ENCODE measurements around the gene PER1. TPM values are rescaled to one million over a fixed set of nuclear protein-coding genes. Genes with fewer than 3 reads are reported as not detected.
A peak's percentile ranks its signal among the peaks of the same experiment; 100 is the strongest.

The PER1 gene
- total RNA-seq, 2 experiments from 2014 or later = 53.5 to 56.6 TPM

GRCh38 chr17:8141741-8142140 is 10.5 kb downstream of the PER1 start:
- no peak overlapping the region for H3K4me3 Mint-ChIP-seq
- CTCF ChIA-PET = interaction anchor here (4.5 kb wide), 1 partner anchor 15 kb away, joined by 24 read pairs; no protein-coding TSS in a partner anchor
- peaks cover 42% of the 10 kb centered on the region for H3K36me3 Mint-ChIP-seq (ENCODE audit: low read depth)
- H3K27me3 Mint-ChIP-seq = peaks cover 1% of the 10 kb centered on the region
- no peaks in the 10 kb centered on the region for H3K9me3 Mint-ChIP-seq
- no peak for DNase-seq
- POLR2A ChIA-PET = interaction anchor here (0.6 to 9.7 kb wide), 5 partner anchors 8 to 35 kb away, joined by 3 to 100 read pairs (median 37); partner anchors contain the start of gene TMEM107
- H3K4me1 Mint-ChIP-seq = peaks cover 1% of the 10 kb centered on the region
- no peak overlapping the region for H3K27ac Mint-ChIP-seq

GRCh38 chr17:8141045-8141444 is 11.2 kb downstream of the PER1 start:
- H3K9me3 Mint-ChIP-seq = no peaks in the 10 kb centered on the region
- H3K4me1 Mint-ChIP-seq = peaks cover 3% of the 10 kb centered on the region
- ChIA-PET POLR2A (interaction anchor here (0.7 to 9.7 kb wide), 12 partner anchors 8 to 657 kb away, joined by 3 to 100 read pairs (median 4); partner anchors contain the start of genes CTC1, PER1, POLR2A and TMEM107), CTCF (interaction anchor here (0.7 to 5.6 kb wide), 5 partner anchors 15 to 80 kb away, joined by 3 to 66 read pairs (median 4); partner anchors contain the start of gene ALOXE3)
- H3K36me3 Mint-ChIP-seq (ENCODE audit: low read depth) = peaks cover 35% of the 10 kb centered on the region
- peaks cover 3% of the 10 kb centered on the region for H3K27me3 Mint-ChIP-seq
- H3K4me3 Mint-ChIP-seq = no peak overlapping the region
- no peak overlapping the region for H3K27ac Mint-ChIP-seq
- no peak for DNase-seq

GRCh38 chr17:8140065-8141029 is 11.9 kb downstream of the PER1 start:
- DNase-seq = no peak
- H3K36me3 Mint-ChIP-seq (ENCODE audit: low read depth) = peaks cover 30% of the 10 kb centered on the region
- CTCF ChIA-PET = interaction anchor here (0.7 to 5.6 kb wide), 7 partner anchors 10 to 79 kb away, joined by 3 to 66 read pairs (median 22); partner anchors contain the start of gene ALOXE3
- peaks cover 3% of the 10 kb centered on the region for H3K4me1 Mint-ChIP-seq
- peaks cover 3% of the 10 kb centered on the region for H3K27me3 Mint-ChIP-seq
- POLR2A ChIA-PET = interaction anchor here (0.7 to 9.7 kb wide), 16 partner anchors 9 to 656 kb away, joined by 3 to 100 read pairs (median 4); partner anchors contain the start of genes AURKB, CTC1, PER1 and POLR2A
- no peaks in the 10 kb centered on the region for H3K9me3 Mint-ChIP-seq
- no peak overlapping the region for H3K4me3 Mint-ChIP-seq
- H3K27ac Mint-ChIP-seq = no peak overlapping the region

GRCh38 chr17:8138672-8139371 is 13.4 kb downstream of the PER1 start:
- H3K4me3 Mint-ChIP-seq = no peak overlapping the region
- no peaks in the 10 kb centered on the region for H3K9me3 Mint-ChIP-seq
- peaks cover 22% of the 10 kb centered on the region for H3K36me3 Mint-ChIP-seq (ENCODE audit: low read depth)
- H3K4me1 Mint-ChIP-seq = peaks cover 3% of the 10 kb centered on the region
- POLR2A ChIA-PET = interaction anchor here (1.0 to 9.7 kb wide), 21 partner anchors 11 to 156 kb away, joined by 3 to 100 read pairs (median 10); partner anchors contain the start of genes ALOXE3, AURKB, BORCS6 and CTC1
- no peak overlapping the region for H3K27ac Mint-ChIP-seq
- DNase-seq = peak; percentile 97
- H3K27me3 Mint-ChIP-seq = peaks cover 3% of the 10 kb centered on the region
- CTCF ChIA-PET = interaction anchor here (0.5 to 5.6 kb wide), 24 partner anchors 9 to 244 kb away, joined by 3 to 66 read pairs (median 5); partner anchors contain the start of genes ALOXE3, BORCS6, CTC1 and HES7

GRCh38 chr17:8138374-8138671 is 13.9 kb downstream of the PER1 start:
- no peak overlapping the region for H3K27ac Mint-ChIP-seq

GRCh38 chr17:8137645-8138373 is 14.4 kb downstream of the PER1 start:
- DNase-seq = no peak
- POLR2A ChIA-PET = interaction anchor here (0.6 to 9.7 kb wide), 16 partner anchors 11 to 429 kb away, joined by 3 to 100 read pairs (median 13); partner anchors contain the start of genes ALOXE3, AURKB, BORCS6 and HES7
- CTCF ChIA-PET = interaction anchor here (0.6 to 5.6 kb wide), 21 partner anchors 8 to 225 kb away, joined by 3 to 66 read pairs (median 6); partner anchors contain the start of genes ALOXE3, BORCS6, HES7 and VAMP2
- H3K27me3 Mint-ChIP-seq = peaks cover 3% of the 10 kb centered on the region
- H3K27ac Mint-ChIP-seq = no peak overlapping the region
- peaks cover 19% of the 10 kb centered on the region for H3K36me3 Mint-ChIP-seq (ENCODE audit: low read depth)
- H3K4me3 Mint-ChIP-seq = no peak overlapping the region
- H3K4me1 Mint-ChIP-seq = peaks cover 3% of the 10 kb centered on the region
- H3K9me3 Mint-ChIP-seq = no peaks in the 10 kb centered on the region

More at GRCh38 chr17:8138374-8138671, 13.9 kb downstream of the PER1 start:
- H3K9me3 Mint-ChIP-seq = no peaks in the 10 kb centered on the region
- CTCF ChIA-PET = interaction anchor here (0.5 to 5.6 kb wide), 23 partner anchors 9 to 244 kb away, joined by 3 to 66 read pairs (median 5); partner anchors contain the start of genes ALOXE3, BORCS6, HES7 and RPL26
- H3K27me3 Mint-ChIP-seq = peaks cover 3% of the 10 kb centered on the region
- no peak overlapping the region for H3K4me3 Mint-ChIP-seq
- no peak for DNase-seq
- POLR2A ChIA-PET = interaction anchor here (0.6 to 9.7 kb wide), 19 partner anchors 11 to 429 kb away, joined by 3 to 100 read pairs (median 12); partner anchors contain the start of genes ALOXE3, AURKB, BORCS6 and CTC1
- peaks cover 3% of the 10 kb centered on the region for H3K4me1 Mint-ChIP-seq
- peaks cover 19% of the 10 kb centered on the region for H3K36me3 Mint-ChIP-seq (ENCODE audit: low read depth)

GRCh38 chr17:8133941-8134340 is 18.3 kb downstream of the PER1 start:
- ChIA-PET POLR2A (interaction anchor here (2.1 to 9.7 kb wide), 2 partner anchors 29 to 40 kb away, joined by 6 to 100 read pairs; partner anchors contain the start of gene VAMP2), CTCF (interaction anchor here (0.6 to 1.5 kb wide), 3 partner anchors 15 to 65 kb away, joined by 3 to 5 read pairs (median 4); no protein-coding TSS in a partner anchor)
- Mint-ChIP-seq H3K36me3 (ENCODE audit: low read depth) (no peaks in the 10 kb centered on the region), H3K4me1 (peaks cover 3% of the 10 kb centered on the region), H3K4me3 (no peak overlapping the region), H3K9me3 (no peaks in the 10 kb centered on the region), H3K27ac (no peak overlapping the region), H3K27me3 (peaks cover 19% of the 10 kb centered on the region)
- DNase-seq = no peak

- Mint-ChIP-seq H3K9me3 (no peaks in the 10 kb centered on the region), H3K27ac (no peak overlapping the region), H3K36me3 (ENCODE audit: low read depth) (no peaks in the 10 kb centered on the region), H3K4me3 (no peak overlapping the region), H3K27me3 (peaks cover 19% of the 10 kb centered on the region), H3K4me1 (peaks cover 3% of the 10 kb centered on the region)
- DNase-seq = no peak
- CTCF ChIA-PET = interaction anchor here (1.9 to 2.4 kb wide), 2 partner anchors 14 to 60 kb away, joined by 5 to 9 read pairs; no protein-coding TSS in a partner anchor
- POLR2A ChIA-PET = interaction anchor here (0.7 to 9.7 kb wide), 2 partner anchors 14 to 41 kb away, joined by 3 to 100 read pairs; no protein-coding TSS in a partner anchor
These were observed 18.8 kb downstream of the PER1 start for GRCh38 chr17:8133399-8133798.

- ChIA-PET CTCF (interaction anchor here (0.5 to 2.4 kb wide), 5 partner anchors 12 to 79 kb away, joined by 3 to 9 read pairs (median 4); partner anchors contain the start of gene AURKB), POLR2A (interaction anchor here (0.7 to 1.2 kb wide), 4 partner anchors 10 to 60 kb away, joined by 3 to 5 read pairs (median 4); partner anchors contain the start of gene ALOX12B)
- Mint-ChIP-seq H3K36me3 (ENCODE audit: low read depth) (no peaks in the 10 kb centered on the region), H3K27me3 (peaks cover 27% of the 10 kb centered on the region), H3K9me3 (no peaks in the 10 kb centered on the region), H3K4me1 (peaks cover 7% of the 10 kb centered on the region), H3K27ac (no peak overlapping the region), H3K4me3 (no peak overlapping the region)
- DNase-seq = no peak
These were observed 20.3 kb downstream of the PER1 start for GRCh38 chr17:8131844-8132441.

- peaks cover 39% of the 10 kb centered on the region for H3K4me1 Mint-ChIP-seq
- no peak overlapping the region for H3K4me3 Mint-ChIP-seq
- H3K27me3 Mint-ChIP-seq = peaks cover 48% of the 10 kb centered on the region
- H3K27ac Mint-ChIP-seq = no peak overlapping the region
- ChIA-PET POLR2A (interaction anchor here (0.8 to 2.4 kb wide), 3 partner anchors 10 to 48 kb away, joined by 3 to 23 read pairs (median 5); partner anchors contain the start of gene TMEM107), CTCF (interaction anchor here (1.7 to 2.0 kb wide), 2 partner anchors 9 to 11 kb away, joined by 6 to 12 read pairs; no protein-coding TSS in a partner anchor)
- DNase-seq = no peak
- H3K9me3 Mint-ChIP-seq = no peaks in the 10 kb centered on the region
- H3K36me3 Mint-ChIP-seq (ENCODE audit: low read depth) = peaks cover 3% of the 10 kb centered on the region
These were observed 23.9 kb downstream of the PER1 start for GRCh38 chr17:8128125-8128784.
